ENCODE data around the gene CCDC112.

Gene CCDC112

DNA sequence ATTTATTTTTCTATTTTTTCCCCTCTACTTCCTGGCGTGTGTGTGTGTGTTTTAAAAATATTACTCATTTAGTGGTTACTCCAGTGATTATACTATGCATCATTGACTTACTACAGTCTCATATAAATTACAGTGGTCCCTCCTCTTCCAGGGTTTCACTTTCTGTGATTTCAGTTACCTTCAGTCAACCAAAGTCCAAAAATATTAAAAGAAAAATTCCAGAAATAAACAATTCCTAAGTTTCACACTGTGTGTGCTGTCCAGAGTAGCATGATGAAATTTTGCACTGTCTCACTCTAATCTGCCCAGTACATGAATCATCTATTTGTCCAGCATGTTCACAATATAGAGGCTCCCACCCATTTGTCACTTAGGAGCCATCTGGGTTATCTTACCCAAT lies 47.4 kb upstream of the CCDC112 start (continued):
- TF ChIP-seq, protein P1, sequence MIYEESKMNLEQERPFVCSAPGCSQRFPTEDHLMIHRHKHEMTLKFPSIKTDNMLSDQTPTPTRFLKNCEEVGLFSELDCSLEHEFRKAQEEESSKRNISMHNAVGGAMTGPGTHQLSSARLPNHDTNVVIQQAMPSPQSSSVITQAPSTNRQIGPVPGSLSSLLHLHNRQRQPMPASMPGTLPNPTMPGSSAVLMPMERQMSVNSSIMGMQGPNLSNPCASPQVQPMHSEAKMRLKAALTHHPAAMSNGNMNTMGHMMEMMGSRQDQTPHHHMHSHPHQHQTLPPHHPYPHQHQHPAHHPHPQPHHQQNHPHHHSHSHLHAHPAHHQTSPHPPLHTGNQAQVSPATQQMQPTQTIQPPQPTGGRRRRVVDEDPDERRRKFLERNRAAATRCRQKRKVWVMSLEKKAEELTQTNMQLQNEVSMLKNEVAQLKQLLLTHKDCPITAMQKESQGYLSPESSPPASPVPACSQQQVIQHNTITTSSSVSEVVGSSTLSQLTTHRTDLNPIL (CRISPR knock-in tag; IDR thresholded peaks at IDR 0.05; ENCODE audit: low read depth) = no peak
- no peak for TF ChIP-seq ZC3H10 (CRISPR knock-in tag; IDR thresholded peaks at IDR 0.05)
- TF ChIP-seq OSR1 (CRISPR knock-in tag; IDR thresholded peaks at IDR 0.05) = no peak
- TF ChIP-seq ARNTL (CRISPR knock-in tag; IDR thresholded peaks at IDR 0.05; ENCODE audit: borderline replicate concordance, low read depth) = no peak
- no peak for TF ChIP-seq ISL1 (CRISPR knock-in tag; IDR thresholded peaks at IDR 0.05)
- TF ChIP-seq TCF4 (CRISPR knock-in tag; IDR thresholded peaks at IDR 0.05; ENCODE audit: borderline replicate concordance) = no peak
- TF ChIP-seq BACH2 (CRISPR knock-in tag; IDR thresholded peaks at IDR 0.05; ENCODE audit: borderline replicate concordance) = no peak
- TF ChIP-seq, protein P2, sequence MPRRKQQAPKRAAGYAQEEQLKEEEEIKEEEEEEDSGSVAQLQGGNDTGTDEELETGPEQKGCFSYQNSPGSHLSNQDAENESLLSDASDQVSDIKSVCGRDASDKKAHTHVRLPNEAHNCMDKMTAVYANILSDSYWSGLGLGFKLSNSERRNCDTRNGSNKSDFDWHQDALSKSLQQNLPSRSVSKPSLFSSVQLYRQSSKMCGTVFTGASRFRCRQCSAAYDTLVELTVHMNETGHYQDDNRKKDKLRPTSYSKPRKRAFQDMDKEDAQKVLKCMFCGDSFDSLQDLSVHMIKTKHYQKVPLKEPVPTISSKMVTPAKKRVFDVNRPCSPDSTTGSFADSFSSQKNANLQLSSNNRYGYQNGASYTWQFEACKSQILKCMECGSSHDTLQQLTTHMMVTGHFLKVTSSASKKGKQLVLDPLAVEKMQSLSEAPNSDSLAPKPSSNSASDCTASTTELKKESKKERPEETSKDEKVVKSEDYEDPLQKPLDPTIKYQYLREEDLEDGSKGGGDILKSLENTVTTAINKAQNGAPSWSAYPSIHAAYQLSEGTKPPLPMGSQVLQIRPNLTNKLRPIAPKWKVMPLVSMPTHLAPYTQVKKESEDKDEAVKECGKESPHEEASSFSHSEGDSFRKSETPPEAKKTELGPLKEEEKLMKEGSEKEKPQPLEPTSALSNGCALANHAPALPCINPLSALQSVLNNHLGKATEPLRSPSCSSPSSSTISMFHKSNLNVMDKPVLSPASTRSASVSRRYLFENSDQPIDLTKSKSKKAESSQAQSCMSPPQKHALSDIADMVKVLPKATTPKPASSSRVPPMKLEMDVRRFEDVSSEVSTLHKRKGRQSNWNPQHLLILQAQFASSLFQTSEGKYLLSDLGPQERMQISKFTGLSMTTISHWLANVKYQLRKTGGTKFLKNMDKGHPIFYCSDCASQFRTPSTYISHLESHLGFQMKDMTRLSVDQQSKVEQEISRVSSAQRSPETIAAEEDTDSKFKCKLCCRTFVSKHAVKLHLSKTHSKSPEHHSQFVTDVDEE (CRISPR knock-in tag; IDR thresholded peaks at IDR 0.05) = no peak
- TF ChIP-seq, protein P3, sequence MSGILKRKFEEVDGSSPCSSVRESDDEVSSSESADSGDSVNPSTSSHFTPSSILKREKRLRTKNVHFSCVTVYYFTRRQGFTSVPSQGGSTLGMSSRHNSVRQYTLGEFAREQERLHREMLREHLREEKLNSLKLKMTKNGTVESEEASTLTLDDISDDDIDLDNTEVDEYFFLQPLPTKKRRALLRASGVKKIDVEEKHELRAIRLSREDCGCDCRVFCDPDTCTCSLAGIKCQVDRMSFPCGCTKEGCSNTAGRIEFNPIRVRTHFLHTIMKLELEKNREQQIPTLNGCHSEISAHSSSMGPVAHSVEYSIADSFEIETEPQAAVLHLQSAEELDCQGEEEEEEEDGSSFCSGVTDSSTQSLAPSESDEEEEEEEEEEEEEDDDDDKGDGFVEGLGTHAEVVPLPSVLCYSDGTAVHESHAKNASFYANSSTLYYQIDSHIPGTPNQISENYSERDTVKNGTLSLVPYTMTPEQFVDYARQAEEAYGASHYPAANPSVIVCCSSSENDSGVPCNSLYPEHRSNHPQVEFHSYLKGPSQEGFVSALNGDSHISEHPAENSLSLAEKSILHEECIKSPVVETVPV (CRISPR knock-in tag; IDR thresholded peaks at IDR 0.05) = no peak

DNA sequence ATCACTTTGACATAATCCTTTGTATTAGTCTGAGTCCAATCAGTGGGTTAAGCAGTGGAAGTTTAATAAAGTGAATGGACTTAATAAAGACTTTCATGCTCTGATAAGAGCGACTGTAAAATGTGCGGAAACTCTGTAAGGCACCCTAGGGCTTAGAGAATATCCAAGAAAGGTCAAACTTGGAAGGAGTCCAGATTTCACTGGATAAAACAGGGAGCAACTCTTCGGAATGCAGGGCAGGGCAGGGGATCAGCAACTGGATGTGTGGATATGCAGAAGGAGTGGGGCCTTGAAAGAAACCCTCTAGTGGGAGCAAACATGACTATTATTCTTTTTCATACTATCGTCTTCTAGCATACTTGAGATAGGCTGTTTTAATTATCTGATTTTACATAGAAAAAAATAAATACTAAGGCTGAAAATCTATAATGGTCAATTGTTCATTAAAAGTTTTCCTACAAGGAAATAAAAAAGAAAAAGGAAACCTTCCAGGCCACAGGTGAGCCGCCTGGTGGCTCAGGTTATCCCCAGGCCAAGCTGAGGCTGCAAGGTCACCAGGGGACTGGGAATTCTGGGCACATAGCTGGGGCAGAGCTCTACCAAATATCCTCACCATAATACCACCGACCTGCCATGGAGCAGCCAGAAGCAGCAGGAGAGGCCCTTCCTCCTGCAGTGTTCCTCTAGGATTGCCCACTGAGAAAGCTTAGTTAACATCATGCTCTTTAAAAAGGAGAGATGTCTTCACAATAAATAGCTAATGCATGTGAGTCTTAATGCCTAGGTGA lies 46.3 kb upstream of the CCDC112 start:
- TF ChIP-seq PPARA (CRISPR knock-in tag; IDR thresholded peaks at IDR 0.05; ENCODE audit: borderline replicate concordance) (no peak), ZC3H10 (CRISPR knock-in tag; IDR thresholded peaks at IDR 0.05) (no peak), ZNF8 (CRISPR knock-in tag; IDR thresholded peaks at IDR 0.05) (no peak)
- TF ChIP-seq, protein P2 (CRISPR knock-in tag; IDR thresholded peaks at IDR 0.05) = no peak
- no peak for ATAC-seq

DNA sequence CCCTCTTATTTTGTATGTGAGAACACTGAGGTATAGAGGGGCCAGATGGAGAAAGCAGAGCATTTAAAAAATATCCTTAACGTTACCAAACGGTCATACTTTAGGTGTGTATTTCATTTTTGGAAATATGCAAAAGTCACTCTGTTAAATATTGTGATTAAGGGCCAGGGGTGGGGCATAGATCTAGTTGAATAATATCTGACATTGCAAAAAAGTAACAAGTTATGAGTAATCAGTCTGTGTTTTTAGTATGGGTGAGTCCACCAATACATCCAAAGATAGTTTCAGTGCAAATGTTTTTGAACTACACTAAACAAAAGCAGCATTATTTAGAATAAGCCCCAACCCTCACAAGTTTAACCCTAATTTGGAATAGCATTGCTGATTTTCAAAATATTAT lies 45.3 kb upstream of the CCDC112 start:
- TF ChIP-seq ZNF8 (CRISPR knock-in tag; IDR thresholded peaks at IDR 0.05) = no peak
- TF ChIP-seq, protein P2 (CRISPR knock-in tag; IDR thresholded peaks at IDR 0.05) = no peak
- TF ChIP-seq ESRRG (CRISPR knock-in tag; IDR thresholded peaks at IDR 0.05) = no peak
- TF ChIP-seq OSR1 (CRISPR knock-in tag; IDR thresholded peaks at IDR 0.05) = no peak
- no peak for TF ChIP-seq ZNF70 (CRISPR knock-in tag; IDR thresholded peaks at IDR 0.05)
- TF ChIP-seq, protein P4, sequence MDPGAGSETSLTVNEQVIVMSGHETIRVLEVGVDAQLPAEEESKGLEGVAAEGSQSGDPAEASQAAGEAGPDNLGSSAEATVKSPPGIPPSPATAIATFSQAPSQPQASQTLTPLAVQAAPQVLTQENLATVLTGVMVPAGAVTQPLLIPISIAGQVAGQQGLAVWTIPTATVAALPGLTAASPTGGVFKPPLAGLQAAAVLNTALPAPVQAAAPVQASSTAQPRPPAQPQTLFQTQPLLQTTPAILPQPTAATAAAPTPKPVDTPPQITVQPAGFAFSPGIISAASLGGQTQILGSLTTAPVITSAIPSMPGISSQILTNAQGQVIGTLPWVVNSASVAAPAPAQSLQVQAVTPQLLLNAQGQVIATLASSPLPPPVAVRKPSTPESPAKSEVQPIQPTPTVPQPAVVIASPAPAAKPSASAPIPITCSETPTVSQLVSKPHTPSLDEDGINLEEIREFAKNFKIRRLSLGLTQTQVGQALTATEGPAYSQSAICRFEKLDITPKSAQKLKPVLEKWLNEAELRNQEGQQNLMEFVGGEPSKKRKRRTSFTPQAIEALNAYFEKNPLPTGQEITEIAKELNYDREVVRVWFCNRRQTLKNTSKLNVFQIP (CRISPR knock-in tag; IDR thresholded peaks at IDR 0.05; ENCODE audit: borderline replicate concordance, low read depth) = no peak
- no peak for TF ChIP-seq RARB (CRISPR knock-in tag; IDR thresholded peaks at IDR 0.05)
- no peak for TF ChIP-seq TOX (CRISPR knock-in tag; IDR thresholded peaks at IDR 0.05; ENCODE audit: borderline replicate concordance)
- TF ChIP-seq ISL1 (CRISPR knock-in tag; IDR thresholded peaks at IDR 0.05) = no peak
- TF ChIP-seq SNAI2 (CRISPR knock-in tag; IDR thresholded peaks at IDR 0.05) = no peak
- no peak for TF ChIP-seq ZFP30 (CRISPR knock-in tag; IDR thresholded peaks at IDR 0.05)
- TF ChIP-seq ZFP3 (CRISPR knock-in tag; IDR thresholded peaks at IDR 0.05) = no peak
- TF ChIP-seq CSDC2 (CRISPR knock-in tag; IDR thresholded peaks at IDR 0.05) = no peak
- TF ChIP-seq, protein P5, sequence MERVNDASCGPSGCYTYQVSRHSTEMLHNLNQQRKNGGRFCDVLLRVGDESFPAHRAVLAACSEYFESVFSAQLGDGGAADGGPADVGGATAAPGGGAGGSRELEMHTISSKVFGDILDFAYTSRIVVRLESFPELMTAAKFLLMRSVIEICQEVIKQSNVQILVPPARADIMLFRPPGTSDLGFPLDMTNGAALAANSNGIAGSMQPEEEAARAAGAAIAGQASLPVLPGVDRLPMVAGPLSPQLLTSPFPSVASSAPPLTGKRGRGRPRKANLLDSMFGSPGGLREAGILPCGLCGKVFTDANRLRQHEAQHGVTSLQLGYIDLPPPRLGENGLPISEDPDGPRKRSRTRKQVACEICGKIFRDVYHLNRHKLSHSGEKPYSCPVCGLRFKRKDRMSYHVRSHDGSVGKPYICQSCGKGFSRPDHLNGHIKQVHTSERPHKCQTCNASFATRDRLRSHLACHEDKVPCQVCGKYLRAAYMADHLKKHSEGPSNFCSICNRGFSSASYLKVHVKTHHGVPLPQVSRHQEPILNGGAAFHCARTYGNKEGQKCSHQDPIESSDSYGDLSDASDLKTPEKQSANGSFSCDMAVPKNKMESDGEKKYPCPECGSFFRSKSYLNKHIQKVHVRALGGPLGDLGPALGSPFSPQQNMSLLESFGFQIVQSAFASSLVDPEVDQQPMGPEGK (CRISPR knock-in tag; IDR thresholded peaks at IDR 0.05; ENCODE audit: borderline replicate concordance) = no peak
- TF ChIP-seq ZC3H10 (CRISPR knock-in tag; IDR thresholded peaks at IDR 0.05) = no peak
- TF ChIP-seq PPARA (CRISPR knock-in tag; IDR thresholded peaks at IDR 0.05; ENCODE audit: borderline replicate concordance) = no peak
- no peak for ATAC-seq

All from SK-N-SH treated with all-trans-retinoic acid at 6 μM for 48 hours (cell line).